WTC11 (cell line): Measurements from ENCODE around the gene DDX25. TPM values are rescaled to one million over a fixed set of nuclear protein-coding genes. Genes with fewer than 3 reads are reported as not detected.
A peak's percentile ranks its signal among the peaks of the same experiment; 100 is the strongest.

ENCODE experiments used
- ATAC-seq: fragments of 200-7000 bp; cut with Tn5 transposase; 2 replicates; pipeline ENCODE4 v1.10.0; 2021; ENCODE audit warnings: mild to moderate bottlenecking, moderate library complexity
- CTCF ChIA-PET: fragments of 300-600 bp; sonication (Branson Sonifier 250); formaldehyde crosslinking; loops from one replicate; lab custom pipeline; 2021; ENCODE audit warnings: antibody characterized with exemption; lab: Charles Lee
- POLR2A ChIA-PET: fragments of 350-600 bp; sonication (Branson Sonifier 250); formaldehyde crosslinking; loops from one replicate; lab custom pipeline; 2021; ENCODE audit warnings: antibody characterized with exemption; lab: Charles Lee
- DNase-seq: peaks from one replicate; pipeline ENCODE4 v3.0.0; 2021; ENCODE audit warnings: low spot score
- H3K27ac Mint-ChIP-seq: 2 replicates; pipeline ENCODE4 v1.8.0; 2021; ENCODE audit warnings: mixed read lengths
- H3K27me3 Mint-ChIP-seq: 2 replicates; pipeline ENCODE4 v1.8.0; 2021; ENCODE audit warnings: low read depth, mild to moderate bottlenecking, moderate library complexity, mixed read lengths
- H3K36me3 Mint-ChIP-seq: 2 replicates; pipeline ENCODE4 v1.8.0; 2021; ENCODE audit warnings: mixed read lengths
- H3K4me1 Mint-ChIP-seq: 2 replicates; pipeline ENCODE4 v1.8.0; 2022; ENCODE audit warnings: mixed read lengths
- H3K4me3 Mint-ChIP-seq: 2 replicates; pipeline ENCODE4 v1.8.0; 2021; ENCODE audit warnings: mild to moderate bottlenecking, moderate library complexity, mixed read lengths
- H3K9me3 Mint-ChIP-seq: 2 replicates; pipeline ENCODE4 v1.8.0; 2021; ENCODE audit warnings: mixed read lengths
- CBFB ChIP-seq: sonication (generic); formaldehyde crosslinking; IDR thresholded peaks from 2 replicates; pipeline ENCODE4 v1.8.1; 2022; ENCODE audit warnings: mild to moderate bottlenecking, low read depth, missing genetic modification reagents
- ESRRA ChIP-seq: sonication (generic); formaldehyde crosslinking; IDR thresholded peaks from 2 replicates; pipeline ENCODE4 v1.8.1; 2022; ENCODE audit warnings: mild to moderate bottlenecking, missing genetic modification reagents, borderline replicate concordance
- ETV6 ChIP-seq: sonication (generic); formaldehyde crosslinking; IDR thresholded peaks from 2 replicates; pipeline ENCODE4 v1.8.1; 2022; ENCODE audit warnings: mild to moderate bottlenecking, missing genetic modification reagents
- FOXK1 ChIP-seq: sonication (generic); formaldehyde crosslinking; IDR thresholded peaks from 2 replicates; pipeline ENCODE4 v1.8.0; 2022; ENCODE audit warnings: mild to moderate bottlenecking, moderate library complexity, missing genetic modification reagents
- JAZF1 ChIP-seq: fragments of 250-450 bp; sonication (Bioruptor Pico); IDR thresholded peaks from 2 replicates; pipeline ENCODE4 v1.9.0; 2021; ENCODE audit warnings: moderate library complexity, mild to moderate bottlenecking, inconsistent platforms
- NFE2L1 ChIP-seq: sonication (generic); formaldehyde crosslinking; IDR thresholded peaks from 2 replicates; pipeline ENCODE4 v1.8.1; 2023; ENCODE audit warnings: missing genetic modification reagents
- RELA ChIP-seq: sonication (generic); formaldehyde crosslinking; IDR thresholded peaks from 2 replicates; pipeline ENCODE4 v1.8.1; 2022; ENCODE audit warnings: missing genetic modification reagents, mild to moderate bottlenecking, borderline replicate concordance
- TEAD4 ChIP-seq: sonication (generic); formaldehyde crosslinking; IDR thresholded peaks from 2 replicates; pipeline ENCODE4 v1.8.0; 2022; ENCODE audit warnings: mild to moderate bottlenecking, missing genetic modification reagents
- TP53 ChIP-seq: sonication (generic); formaldehyde crosslinking; IDR thresholded peaks from 2 replicates; pipeline ENCODE4 v1.8.1; 2023; ENCODE audit warnings: mild to moderate bottlenecking, missing genetic modification reagents
- ZNF121 ChIP-seq: sonication (generic); formaldehyde crosslinking; IDR thresholded peaks from 2 replicates; pipeline ENCODE4 v1.8.0; 2023; ENCODE audit warnings: missing genetic modification reagents
- ZNF138 ChIP-seq: sonication (generic); formaldehyde crosslinking; conservative IDR thresholded peaks from 2 replicates; pipeline ENCODE4 v1.8.1; 2022; ENCODE audit warnings: mild to moderate bottlenecking, moderate library complexity, missing genetic modification reagents
- ZNF232 ChIP-seq: sonication (generic); formaldehyde crosslinking; IDR thresholded peaks from 2 replicates; pipeline ENCODE4 v1.8.0; 2022; ENCODE audit warnings: mild to moderate bottlenecking, missing genetic modification reagents
- total RNA-seq: library from RNA; stranded (reverse); gene quantifications from 3 replicates; pipeline ENCODE4 v1.2.3, GENCODE V29; 2021
- TF ChIP-seq, protein P1 (sequence below): sonication (generic); formaldehyde crosslinking; IDR thresholded peaks from 2 replicates; pipeline ENCODE4 v1.8.1; 2023; ENCODE audit warnings: mild to moderate bottlenecking, missing genetic modification reagents, moderate library complexity
- TF ChIP-seq, protein P2 (sequence below): fragments of 200-600 bp; IDR thresholded peaks from 2 replicates; pipeline ENCODE4 v1.8.0; 2022; ENCODE audit warnings: antibody characterized with exemption
- TF ChIP-seq, protein P3 (sequence below): sonication (generic); formaldehyde crosslinking; IDR thresholded peaks from 2 replicates; pipeline ENCODE4 v1.8.0; 2023; ENCODE audit warnings: missing genetic modification reagents, mild to moderate bottlenecking, borderline replicate concordance
- TF ChIP-seq, protein P4 (sequence below): sonication (generic); formaldehyde crosslinking; IDR thresholded peaks from 2 replicates; pipeline ENCODE4 v1.8.1; 2023; ENCODE audit warnings: mild to moderate bottlenecking, missing genetic modification reagents
- TF ChIP-seq, protein P5 (sequence below): sonication (generic); formaldehyde crosslinking; IDR thresholded peaks from 2 replicates; pipeline ENCODE4 v1.8.0; 2023; ENCODE audit warnings: missing genetic modification reagents

DDX25 gene
- total RNA-seq, 1 experiment from 2014 or later: 17.5 TPM

DNA sequence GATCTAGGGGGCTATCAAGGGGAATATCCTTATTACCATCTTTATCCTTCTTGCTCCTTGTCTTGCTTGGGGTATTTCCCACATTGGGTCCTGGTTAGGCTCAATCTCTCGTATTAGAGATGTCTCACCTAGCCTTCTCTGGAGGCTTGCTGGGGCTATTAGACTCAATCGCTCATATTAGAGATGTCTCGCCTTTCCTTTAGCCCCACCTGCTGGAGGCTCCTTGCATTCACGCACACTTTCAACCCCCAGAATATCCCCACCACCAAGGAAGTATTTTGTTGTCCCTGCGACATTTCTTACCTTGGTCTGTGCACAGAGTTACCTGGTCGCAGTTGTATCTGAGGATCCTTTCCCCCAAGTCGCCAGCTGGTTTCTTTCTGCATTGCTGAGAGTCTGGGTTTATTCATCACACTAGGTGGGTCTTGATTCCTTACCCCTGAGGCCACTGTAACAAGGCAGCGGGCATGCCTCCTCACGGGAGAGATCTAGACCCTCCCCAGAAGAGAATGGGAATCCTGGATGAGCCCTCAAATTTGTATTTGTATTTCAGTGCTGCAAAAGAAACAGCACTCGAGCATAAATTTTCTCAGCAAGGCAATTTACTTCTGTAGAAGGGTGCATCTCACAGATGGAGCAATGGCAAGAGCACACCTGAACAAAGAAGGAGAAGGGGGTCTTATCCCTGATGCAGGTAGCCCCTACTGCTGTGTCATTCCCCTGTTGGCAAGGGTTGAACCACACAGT, 32.7 kb upstream of the DDX25 start:
- ChIA-PET CTCF (interaction anchor here (0.6 to 0.7 kb wide), 2 partner anchors 188 to 361 kb away, joined by 3 to 5 read pairs; no protein-coding TSS in a partner anchor), POLR2A (no interaction called here)
- peaks cover 10% of the 10 kb centered on the region for H3K36me3 Mint-ChIP-seq
- no peaks in the 10 kb centered on the region; the same call in 1 of the 2 replicates for H3K27me3 Mint-ChIP-seq
- H3K9me3 Mint-ChIP-seq: peaks cover 13% of the 10 kb centered on the region
- DNase-seq (peak; percentile 79), ATAC-seq (peak; percentile 78)
- H3K27ac Mint-ChIP-seq: no peak overlapping the region
- H3K4me1 Mint-ChIP-seq: peaks cover 7% of the 10 kb centered on the region
- H3K4me3 Mint-ChIP-seq: no peak overlapping the region
- TF ChIP-seq, protein P1, sequence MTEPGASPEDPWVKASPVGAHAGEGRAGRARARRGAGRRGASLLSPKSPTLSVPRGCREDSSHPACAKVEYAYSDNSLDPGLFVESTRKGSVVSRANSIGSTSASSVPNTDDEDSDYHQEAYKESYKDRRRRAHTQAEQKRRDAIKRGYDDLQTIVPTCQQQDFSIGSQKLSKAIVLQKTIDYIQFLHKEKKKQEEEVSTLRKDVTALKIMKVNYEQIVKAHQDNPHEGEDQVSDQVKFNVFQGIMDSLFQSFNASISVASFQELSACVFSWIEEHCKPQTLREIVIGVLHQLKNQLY (CRISPR knock-in tag): no peak
- no peak for TF ChIP-seq TEAD4 (CRISPR knock-in tag)
- TF ChIP-seq, protein P2, sequence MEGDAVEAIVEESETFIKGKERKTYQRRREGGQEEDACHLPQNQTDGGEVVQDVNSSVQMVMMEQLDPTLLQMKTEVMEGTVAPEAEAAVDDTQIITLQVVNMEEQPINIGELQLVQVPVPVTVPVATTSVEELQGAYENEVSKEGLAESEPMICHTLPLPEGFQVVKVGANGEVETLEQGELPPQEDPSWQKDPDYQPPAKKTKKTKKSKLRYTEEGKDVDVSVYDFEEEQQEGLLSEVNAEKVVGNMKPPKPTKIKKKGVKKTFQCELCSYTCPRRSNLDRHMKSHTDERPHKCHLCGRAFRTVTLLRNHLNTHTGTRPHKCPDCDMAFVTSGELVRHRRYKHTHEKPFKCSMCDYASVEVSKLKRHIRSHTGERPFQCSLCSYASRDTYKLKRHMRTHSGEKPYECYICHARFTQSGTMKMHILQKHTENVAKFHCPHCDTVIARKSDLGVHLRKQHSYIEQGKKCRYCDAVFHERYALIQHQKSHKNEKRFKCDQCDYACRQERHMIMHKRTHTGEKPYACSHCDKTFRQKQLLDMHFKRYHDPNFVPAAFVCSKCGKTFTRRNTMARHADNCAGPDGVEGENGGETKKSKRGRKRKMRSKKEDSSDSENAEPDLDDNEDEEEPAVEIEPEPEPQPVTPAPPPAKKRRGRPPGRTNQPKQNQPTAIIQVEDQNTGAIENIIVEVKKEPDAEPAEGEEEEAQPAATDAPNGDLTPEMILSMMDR: peak; percentile 52

DNA sequence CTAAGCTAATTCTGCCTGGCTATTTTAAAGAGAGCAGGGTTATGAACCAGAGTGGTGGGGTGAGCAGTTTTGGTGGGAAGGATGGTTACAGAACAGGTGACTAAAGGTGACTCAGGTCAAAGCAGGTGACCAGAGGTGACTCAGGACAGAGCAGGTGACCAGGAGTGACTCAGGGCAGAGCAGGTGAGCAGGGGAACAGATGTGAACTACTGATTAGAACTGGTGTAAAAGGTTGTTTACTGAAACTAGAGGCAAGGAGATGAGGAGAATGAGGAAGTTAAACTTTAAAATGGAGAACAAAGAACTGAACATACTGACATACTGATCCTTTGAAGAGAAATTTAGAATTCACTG, 32.2 kb upstream of the DDX25 start:
- Mint-ChIP-seq H3K9me3 (peaks cover 13% of the 10 kb centered on the region), H3K27ac (no peak overlapping the region), H3K4me1 (peaks cover 7% of the 10 kb centered on the region), H3K27me3 (no peaks in the 10 kb centered on the region; the same call in 1 of the 2 replicates), H3K36me3 (peaks cover 10% of the 10 kb centered on the region), H3K4me3 (no peak overlapping the region)
- DNase-seq (no peak), ATAC-seq (no peak)
- TF ChIP-seq NFE2L1 (CRISPR knock-in tag) (no peak), ETV6 (no peak), ZNF121 (CRISPR knock-in tag) (no peak), CBFB (CRISPR knock-in tag) (no peak), ZNF138 (CRISPR knock-in tag) (no peak), TP53 (no peak), ESRRA (CRISPR knock-in tag) (no peak), ZNF232 (no peak), RELA (CRISPR knock-in tag) (no peak), FOXK1 (CRISPR knock-in tag) (no peak), JAZF1 (no peak)
- TF ChIP-seq, protein P1 (CRISPR knock-in tag): no peak
- TF ChIP-seq, protein P3, sequence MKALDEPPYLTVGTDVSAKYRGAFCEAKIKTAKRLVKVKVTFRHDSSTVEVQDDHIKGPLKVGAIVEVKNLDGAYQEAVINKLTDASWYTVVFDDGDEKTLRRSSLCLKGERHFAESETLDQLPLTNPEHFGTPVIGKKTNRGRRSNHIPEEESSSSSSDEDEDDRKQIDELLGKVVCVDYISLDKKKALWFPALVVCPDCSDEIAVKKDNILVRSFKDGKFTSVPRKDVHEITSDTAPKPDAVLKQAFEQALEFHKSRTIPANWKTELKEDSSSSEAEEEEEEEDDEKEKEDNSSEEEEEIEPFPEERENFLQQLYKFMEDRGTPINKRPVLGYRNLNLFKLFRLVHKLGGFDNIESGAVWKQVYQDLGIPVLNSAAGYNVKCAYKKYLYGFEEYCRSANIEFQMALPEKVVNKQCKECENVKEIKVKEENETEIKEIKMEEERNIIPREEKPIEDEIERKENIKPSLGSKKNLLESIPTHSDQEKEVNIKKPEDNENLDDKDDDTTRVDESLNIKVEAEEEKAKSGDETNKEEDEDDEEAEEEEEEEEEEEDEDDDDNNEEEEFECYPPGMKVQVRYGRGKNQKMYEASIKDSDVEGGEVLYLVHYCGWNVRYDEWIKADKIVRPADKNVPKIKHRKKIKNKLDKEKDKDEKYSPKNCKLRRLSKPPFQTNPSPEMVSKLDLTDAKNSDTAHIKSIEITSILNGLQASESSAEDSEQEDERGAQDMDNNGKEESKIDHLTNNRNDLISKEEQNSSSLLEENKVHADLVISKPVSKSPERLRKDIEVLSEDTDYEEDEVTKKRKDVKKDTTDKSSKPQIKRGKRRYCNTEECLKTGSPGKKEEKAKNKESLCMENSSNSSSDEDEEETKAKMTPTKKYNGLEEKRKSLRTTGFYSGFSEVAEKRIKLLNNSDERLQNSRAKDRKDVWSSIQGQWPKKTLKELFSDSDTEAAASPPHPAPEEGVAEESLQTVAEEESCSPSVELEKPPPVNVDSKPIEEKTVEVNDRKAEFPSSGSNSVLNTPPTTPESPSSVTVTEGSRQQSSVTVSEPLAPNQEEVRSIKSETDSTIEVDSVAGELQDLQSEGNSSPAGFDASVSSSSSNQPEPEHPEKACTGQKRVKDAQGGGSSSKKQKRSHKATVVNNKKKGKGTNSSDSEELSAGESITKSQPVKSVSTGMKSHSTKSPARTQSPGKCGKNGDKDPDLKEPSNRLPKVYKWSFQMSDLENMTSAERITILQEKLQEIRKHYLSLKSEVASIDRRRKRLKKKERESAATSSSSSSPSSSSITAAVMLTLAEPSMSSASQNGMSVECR (CRISPR knock-in tag): no peak
- TF ChIP-seq, protein P4, sequence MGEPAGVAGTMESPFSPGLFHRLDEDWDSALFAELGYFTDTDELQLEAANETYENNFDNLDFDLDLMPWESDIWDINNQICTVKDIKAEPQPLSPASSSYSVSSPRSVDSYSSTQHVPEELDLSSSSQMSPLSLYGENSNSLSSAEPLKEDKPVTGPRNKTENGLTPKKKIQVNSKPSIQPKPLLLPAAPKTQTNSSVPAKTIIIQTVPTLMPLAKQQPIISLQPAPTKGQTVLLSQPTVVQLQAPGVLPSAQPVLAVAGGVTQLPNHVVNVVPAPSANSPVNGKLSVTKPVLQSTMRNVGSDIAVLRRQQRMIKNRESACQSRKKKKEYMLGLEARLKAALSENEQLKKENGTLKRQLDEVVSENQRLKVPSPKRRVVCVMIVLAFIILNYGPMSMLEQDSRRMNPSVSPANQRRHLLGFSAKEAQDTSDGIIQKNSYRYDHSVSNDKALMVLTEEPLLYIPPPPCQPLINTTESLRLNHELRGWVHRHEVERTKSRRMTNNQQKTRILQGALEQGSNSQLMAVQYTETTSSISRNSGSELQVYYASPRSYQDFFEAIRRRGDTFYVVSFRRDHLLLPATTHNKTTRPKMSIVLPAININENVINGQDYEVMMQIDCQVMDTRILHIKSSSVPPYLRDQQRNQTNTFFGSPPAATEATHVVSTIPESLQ (CRISPR knock-in tag): no peak
- TF ChIP-seq, protein P5, sequence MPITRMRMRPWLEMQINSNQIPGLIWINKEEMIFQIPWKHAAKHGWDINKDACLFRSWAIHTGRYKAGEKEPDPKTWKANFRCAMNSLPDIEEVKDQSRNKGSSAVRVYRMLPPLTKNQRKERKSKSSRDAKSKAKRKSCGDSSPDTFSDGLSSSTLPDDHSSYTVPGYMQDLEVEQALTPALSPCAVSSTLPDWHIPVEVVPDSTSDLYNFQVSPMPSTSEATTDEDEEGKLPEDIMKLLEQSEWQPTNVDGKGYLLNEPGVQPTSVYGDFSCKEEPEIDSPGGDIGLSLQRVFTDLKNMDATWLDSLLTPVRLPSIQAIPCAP (CRISPR knock-in tag): no peak
- ChIA-PET CTCF (no interaction called here), POLR2A (no interaction called here)
